ENCODE results near the gene PSMB7. TPM values are rescaled to one million over a fixed set of nuclear protein-coding genes. Genes with fewer than 3 reads are reported as not detected.

PSMB7 gene
- total RNA-seq, 1 donor, result 83.0 TPM

DNA sequence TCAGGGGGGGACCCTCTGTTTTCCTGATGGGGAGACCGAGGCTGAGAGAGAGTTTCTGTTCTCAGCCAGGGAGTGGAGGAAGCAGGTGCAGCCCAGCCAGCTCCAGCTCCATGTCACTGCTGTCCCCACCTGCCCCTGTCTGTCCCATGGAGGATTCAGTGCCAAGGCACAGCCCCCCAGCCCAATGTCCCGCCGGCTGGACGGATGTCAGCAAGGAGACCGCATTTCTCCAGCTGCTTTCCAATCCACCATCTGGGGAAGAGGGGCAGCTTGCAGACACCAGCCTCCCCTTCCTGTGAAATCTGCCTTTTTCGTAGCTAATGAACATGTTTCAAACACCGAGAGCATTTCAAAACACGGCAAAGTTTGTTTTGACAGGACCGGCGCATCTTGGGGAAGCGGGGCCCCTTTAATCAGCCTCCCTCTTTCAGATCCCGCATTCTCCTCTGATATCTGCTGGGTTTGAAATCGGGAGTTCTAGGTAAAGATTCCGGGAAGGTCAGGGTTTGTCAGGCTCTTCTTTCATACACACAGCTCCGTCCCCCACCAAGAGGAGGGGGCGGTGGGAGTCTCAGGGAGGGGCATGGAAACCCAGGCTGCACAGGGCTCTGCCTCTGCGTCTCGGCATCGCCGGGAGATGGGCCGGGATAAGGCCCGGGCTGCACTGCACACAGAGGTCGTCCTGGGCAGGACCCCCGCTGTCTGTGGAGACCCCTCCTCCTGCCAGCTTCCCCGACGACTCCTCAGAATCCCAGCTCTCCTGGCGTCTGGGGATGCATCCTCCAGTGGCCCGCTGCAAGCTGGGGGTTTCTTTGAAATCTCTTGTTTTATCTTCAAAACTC, 82.7 kb downstream of the PSMB7 start:
- H3K9me3 ChIP-seq (ENCODE audit: low read depth, low read length), result no peaks in the 10 kb centered on the region

DNA sequence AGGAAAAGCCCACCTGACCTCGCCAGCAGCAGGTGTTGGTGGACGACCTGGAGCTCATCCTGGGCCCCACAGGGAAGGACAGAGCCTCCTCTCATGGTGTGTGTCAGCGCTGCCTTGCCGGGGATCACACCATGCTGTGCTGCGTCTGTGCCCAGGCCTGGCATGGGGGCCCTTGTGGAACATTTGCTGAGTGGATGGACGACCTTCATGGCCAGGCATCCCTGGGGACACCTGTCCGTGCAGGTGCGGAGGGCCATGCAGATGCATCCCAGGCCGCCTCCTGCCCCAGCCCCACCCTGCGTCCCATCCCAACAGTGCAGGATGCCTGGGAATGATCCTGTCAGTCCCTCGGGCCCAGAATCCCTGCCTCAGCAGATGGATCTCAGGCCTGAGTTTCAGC, 83.7 kb downstream of the PSMB7 start:
- Histone ChIP-seq H3K4me1 (ENCODE audit: insufficient read depth, low read length) (no peaks in the 10 kb centered on the region), H3K9me3 (ENCODE audit: low read depth, low read length) (no peaks in the 10 kb centered on the region), H3K4me3 (ENCODE audit: low read length) (no peak overlapping the region), H3K27me3 (ENCODE audit: insufficient read depth, low read length) (no peaks in the 10 kb centered on the region)

More for the DNA sequence above, 82.7 kb downstream of the PSMB7 start:
- H3K4me3 ChIP-seq (ENCODE audit: low read length), result no peak overlapping the region
- H3K4me1 ChIP-seq (ENCODE audit: insufficient read depth, low read length), result no peaks in the 10 kb centered on the region
- no peaks in the 10 kb centered on the region for H3K27me3 ChIP-seq (ENCODE audit: insufficient read depth, low read length)

DNA sequence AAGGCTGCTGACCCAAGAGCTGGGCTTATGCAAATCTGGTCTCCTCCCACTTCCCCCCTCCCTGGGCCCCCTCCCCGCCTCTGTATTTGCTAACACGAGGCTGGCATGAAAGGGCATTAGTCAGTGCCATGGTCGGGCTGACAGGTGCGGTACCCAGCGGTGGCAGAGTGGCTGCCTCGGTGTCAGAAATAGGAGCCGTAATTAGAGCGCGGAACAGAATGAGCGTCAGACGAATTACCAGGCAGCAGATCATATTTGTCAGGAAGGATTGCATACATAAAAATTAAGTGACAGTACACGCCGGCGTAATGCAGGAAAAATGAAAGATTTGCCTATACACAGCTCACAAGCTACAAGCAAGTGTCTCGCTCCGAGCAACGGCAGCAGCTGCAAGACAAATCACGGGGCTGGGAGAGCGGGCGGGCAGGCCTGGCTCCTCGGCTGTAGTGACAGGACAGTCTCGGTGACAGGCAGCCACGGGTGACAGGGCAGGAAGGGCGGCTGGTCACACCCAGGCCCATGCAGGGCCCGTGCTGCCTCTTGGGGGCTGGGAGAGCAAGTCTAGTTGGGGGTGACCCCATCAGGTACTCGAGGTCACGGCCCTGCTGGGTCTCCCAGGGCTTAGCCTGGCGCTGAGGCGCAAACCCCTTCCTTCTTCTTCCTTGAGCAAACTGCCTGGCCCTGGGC, 85.1 kb downstream of the PSMB7 start:
- no peaks in the 10 kb centered on the region for H3K27me3 ChIP-seq (ENCODE audit: insufficient read depth, low read length)
- no peaks in the 10 kb centered on the region for H3K4me1 ChIP-seq (ENCODE audit: insufficient read depth, low read length)
- no peaks in the 10 kb centered on the region for H3K9me3 ChIP-seq (ENCODE audit: low read depth, low read length)
- H3K4me3 ChIP-seq (ENCODE audit: low read length), result no peak overlapping the region

DNA sequence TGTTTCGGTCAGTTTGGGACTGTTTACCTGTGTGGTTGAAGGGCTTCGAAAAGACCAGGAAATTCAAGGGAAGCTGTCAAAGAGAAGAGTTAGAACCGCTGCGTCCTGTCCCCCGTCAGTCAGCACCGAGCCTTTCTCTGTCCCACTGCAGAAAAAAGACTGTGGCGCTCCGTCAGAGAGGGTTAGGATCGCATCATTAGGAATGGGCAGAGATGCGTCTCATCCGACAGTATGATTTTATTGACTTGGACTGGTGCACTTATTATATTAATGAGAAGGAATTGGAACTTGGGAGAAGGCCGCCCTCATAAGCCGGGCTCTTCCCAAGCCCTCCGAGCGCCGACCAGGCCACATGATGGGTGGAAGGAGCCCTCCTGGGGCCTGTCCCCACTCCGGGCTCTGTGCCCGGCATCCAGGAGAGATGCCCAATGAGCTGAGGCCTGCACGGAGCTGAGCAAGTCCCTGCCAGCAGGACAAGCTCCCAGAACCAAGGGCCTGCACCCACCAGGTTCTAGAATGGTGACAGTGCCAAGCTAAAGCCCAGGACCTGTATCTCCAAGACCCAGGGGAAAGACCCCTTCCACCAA, 85.9 kb downstream of the PSMB7 start:
- no peaks in the 10 kb centered on the region for H3K4me1 ChIP-seq (ENCODE audit: insufficient read depth, low read length)
- no peak overlapping the region for H3K4me3 ChIP-seq (ENCODE audit: low read length)
- H3K27me3 ChIP-seq (ENCODE audit: insufficient read depth, low read length), result no peaks in the 10 kb centered on the region
- H3K9me3 ChIP-seq (ENCODE audit: low read depth, low read length), result no peaks in the 10 kb centered on the region

DNA sequence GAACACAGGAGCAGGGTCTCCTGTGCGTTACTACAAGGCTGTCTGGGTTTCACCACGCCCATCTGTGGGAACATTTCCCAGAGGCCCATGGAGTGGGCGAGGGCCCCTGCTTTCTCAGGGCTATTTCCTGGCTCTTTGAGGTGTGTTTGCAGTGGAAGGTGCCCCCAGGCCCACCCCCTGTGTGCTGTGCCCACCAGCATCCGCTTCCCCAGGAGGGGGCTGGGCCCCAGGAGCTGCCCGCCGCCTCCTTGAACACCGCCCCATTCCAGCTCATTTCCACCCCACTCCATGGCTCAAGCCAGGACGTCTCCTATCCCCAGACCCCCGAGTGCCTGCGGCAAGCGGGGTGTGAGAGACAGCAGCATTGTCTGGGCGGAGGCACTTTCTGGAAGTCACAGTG, 87.0 kb downstream of the PSMB7 start:
- no peaks in the 10 kb centered on the region for H3K4me1 ChIP-seq (ENCODE audit: insufficient read depth, low read length)
- no peaks in the 10 kb centered on the region for H3K27me3 ChIP-seq (ENCODE audit: insufficient read depth, low read length)
- no peak overlapping the region for H3K4me3 ChIP-seq (ENCODE audit: low read length)
- no peaks in the 10 kb centered on the region for H3K9me3 ChIP-seq (ENCODE audit: low read depth, low read length)

DNA sequence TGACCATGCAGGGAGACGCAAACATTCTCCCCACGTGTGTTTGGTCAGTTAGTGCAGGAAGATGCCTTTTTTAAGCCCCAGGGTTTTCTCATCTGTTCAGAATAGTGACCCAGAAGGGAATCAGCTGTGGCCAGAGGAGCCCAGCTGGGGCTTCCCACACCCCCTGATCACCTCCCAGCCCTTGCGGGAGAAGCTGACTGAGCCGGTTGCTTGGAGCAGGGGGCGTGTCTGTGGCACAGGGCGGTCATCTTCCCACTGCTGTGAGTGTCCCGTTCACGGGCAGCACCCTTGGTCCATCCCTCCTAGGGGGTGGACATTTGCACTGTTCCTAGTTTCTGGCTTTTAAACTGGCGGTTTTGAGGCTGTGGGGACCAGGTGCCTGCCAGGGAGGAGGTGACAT, 87.8 kb downstream of the PSMB7 start:
- Histone ChIP-seq H3K4me1 (ENCODE audit: insufficient read depth, low read length) (peaks cover 2% of the 10 kb centered on the region), H3K4me3 (ENCODE audit: low read length) (no peak overlapping the region), H3K9me3 (ENCODE audit: low read depth, low read length) (no peaks in the 10 kb centered on the region), H3K27me3 (ENCODE audit: insufficient read depth, low read length) (no peaks in the 10 kb centered on the region)

DNA sequence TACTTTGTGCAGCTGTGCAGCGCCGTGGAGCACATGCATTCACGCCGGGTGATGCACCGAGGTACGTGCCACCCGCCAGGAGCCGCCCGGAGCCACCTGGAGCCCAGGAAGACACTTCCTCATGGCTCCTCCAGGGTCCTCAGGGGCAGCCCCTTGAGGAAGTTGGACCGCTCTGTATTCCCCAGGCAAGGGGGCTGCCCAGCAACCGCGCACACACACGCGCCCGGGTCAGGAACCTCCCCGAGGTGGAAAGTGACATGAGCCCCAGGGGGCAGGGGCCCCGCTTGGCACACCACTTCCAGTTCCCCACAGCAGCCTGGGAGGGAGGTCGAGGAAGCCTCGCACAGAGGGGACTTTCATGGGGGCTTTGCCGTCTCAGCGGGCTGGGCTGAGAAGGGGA, 88.9 kb downstream of the PSMB7 start:
- H3K4me3 ChIP-seq (ENCODE audit: low read length), result no peak overlapping the region
- H3K27me3 ChIP-seq (ENCODE audit: insufficient read depth, low read length), result no peaks in the 10 kb centered on the region
- H3K9me3 ChIP-seq (ENCODE audit: low read depth, low read length), result no peaks in the 10 kb centered on the region
- peaks cover 6% of the 10 kb centered on the region for H3K4me1 ChIP-seq (ENCODE audit: insufficient read depth, low read length)

DNA sequence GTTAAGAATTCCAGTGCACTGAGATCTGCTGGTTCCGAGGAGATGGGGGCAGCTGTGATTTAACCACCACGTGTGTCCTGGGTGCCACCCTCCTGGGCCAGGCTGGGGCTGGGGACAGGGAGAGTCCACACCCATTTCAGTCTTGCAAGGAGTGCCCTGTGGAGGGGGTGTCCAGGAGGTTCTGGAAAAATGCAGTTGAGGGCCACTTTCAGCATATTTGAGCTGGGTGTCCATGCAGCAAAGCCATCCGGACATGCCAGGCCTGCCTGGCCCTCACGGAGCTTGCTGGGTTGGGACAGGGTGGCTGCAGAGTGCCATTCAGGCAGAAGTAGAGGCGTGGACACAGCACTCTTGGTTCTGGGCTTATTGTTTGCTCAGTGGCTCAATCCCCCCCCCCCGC, 89.4 kb downstream of the PSMB7 start:
- Histone ChIP-seq H3K4me1 (ENCODE audit: insufficient read depth, low read length) (peaks cover 6% of the 10 kb centered on the region), H3K4me3 (ENCODE audit: low read length) (no peak overlapping the region), H3K27me3 (ENCODE audit: insufficient read depth, low read length) (no peaks in the 10 kb centered on the region), H3K9me3 (ENCODE audit: low read depth, low read length) (no peaks in the 10 kb centered on the region)

DNA sequence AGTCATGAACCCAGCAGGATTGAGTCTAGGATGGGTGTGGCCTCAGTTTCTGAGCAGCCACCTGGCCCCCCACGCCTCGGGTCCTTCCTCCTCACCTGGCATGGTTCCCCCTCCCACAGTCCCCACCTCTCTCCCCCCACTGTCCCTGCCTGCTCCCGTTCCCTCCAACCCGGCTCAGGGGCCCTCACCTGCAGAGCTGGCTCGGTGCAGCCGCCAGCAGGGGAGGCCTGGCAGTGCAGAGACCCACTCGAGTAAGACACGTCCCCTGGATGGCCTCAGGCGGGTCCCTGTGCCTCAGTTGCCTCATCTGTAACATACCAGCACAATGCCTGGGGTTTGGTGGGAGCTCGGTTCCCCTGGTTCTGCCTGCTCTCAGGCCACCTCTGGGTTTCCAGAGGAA, 91.3 kb downstream of the PSMB7 start:
- H3K4me1 ChIP-seq (ENCODE audit: insufficient read depth, low read length), result peaks cover 6% of the 10 kb centered on the region
- H3K27me3 ChIP-seq (ENCODE audit: insufficient read depth, low read length), result no peaks in the 10 kb centered on the region
- H3K9me3 ChIP-seq (ENCODE audit: low read depth, low read length), result no peaks in the 10 kb centered on the region
- no peak overlapping the region for H3K4me3 ChIP-seq (ENCODE audit: low read length)

DNA sequence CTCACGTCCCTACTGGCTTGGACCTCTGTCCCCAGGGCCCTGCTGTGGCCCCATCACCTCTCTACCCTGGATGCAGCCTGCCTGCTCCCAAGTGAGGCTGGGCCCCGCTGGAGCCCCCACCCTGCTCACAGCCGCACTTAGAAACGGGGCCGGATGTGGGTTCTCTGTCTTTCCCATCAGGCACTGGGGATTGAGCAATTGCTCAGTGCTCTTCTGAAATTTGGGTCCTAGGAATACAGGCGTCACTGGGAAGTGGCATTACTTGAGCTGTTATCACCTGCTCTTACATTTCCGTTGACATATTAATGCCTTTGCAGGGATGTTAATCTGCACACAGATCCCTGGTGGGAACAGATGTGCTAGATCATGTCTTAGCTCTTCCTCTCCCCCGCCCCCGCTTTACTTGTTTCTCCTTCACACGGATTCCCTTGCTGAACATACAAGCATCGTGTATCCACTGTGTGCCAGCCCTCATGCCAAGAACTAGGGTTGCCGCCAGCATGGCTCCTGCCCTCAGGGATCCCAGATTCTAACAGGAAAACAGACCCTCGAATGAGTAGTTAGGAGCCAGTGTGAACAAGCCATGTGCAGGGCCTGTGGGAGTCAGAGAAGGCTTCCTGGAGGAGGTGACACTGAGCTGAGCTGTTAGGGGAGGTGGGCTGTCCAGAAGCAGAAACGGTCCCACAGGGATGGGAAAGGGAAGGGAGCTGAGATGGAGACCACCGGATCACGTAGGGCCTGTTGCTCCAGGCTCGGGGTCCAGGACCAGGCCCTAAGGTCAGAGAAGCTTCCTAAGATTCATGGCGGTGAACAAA, 92.4 kb downstream of the PSMB7 start:
- Histone ChIP-seq H3K9me3 (ENCODE audit: low read depth, low read length) (no peaks in the 10 kb centered on the region), H3K27me3 (ENCODE audit: insufficient read depth, low read length) (no peaks in the 10 kb centered on the region), H3K4me3 (ENCODE audit: low read length) (no peak overlapping the region), H3K4me1 (ENCODE audit: insufficient read depth, low read length) (peaks cover 6% of the 10 kb centered on the region)

DNA sequence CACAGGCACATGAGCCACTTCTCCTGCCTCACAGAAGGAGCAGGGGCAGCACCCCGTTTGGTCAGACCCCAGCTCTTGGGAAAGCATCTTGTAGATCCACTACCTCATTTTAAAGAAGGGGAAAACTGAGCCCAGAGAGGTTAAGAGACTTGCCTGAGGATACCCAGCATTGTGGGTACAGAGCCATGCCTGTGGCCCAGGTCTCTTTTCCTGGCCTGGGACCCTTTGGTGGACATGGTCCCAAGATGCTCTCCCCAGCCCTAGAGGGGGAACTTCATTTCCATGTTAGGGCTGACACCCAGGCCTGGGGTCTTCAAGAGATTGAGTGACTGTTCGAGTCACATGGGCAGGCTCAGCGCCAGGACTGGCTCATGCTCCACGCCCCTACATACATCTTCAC, 93.3 kb downstream of the PSMB7 start:
- Histone ChIP-seq H3K4me3 (ENCODE audit: low read length) (no peak overlapping the region), H3K27me3 (ENCODE audit: insufficient read depth, low read length) (no peaks in the 10 kb centered on the region), H3K4me1 (ENCODE audit: insufficient read depth, low read length) (peaks cover 6% of the 10 kb centered on the region), H3K9me3 (ENCODE audit: low read depth, low read length) (no peaks in the 10 kb centered on the region)

DNA sequence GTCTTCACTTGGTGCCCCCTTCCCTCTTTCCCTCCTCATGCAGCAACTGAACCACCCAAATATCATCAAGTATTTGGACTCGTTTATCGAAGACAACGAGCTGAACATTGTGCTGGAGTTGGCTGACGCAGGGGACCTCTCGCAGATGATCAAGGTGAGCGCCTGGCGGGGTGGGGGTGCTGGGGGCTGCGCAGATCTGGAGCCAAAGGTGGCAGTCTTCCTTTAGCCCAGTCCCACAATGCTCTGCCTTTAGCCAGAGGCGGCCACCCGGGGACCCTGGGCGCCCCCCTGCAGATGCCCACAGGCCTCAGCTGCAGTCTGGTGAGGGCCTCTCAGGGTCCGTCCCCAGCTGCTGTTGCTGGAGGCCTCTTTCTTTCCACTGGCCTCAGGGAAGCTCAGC, 93.8 kb downstream of the PSMB7 start:
- no peaks in the 10 kb centered on the region for H3K9me3 ChIP-seq (ENCODE audit: low read depth, low read length)
- peaks cover 6% of the 10 kb centered on the region for H3K4me1 ChIP-seq (ENCODE audit: insufficient read depth, low read length)
- H3K4me3 ChIP-seq (ENCODE audit: low read length), result no peak overlapping the region
- H3K27me3 ChIP-seq (ENCODE audit: insufficient read depth, low read length), result no peaks in the 10 kb centered on the region

DNA sequence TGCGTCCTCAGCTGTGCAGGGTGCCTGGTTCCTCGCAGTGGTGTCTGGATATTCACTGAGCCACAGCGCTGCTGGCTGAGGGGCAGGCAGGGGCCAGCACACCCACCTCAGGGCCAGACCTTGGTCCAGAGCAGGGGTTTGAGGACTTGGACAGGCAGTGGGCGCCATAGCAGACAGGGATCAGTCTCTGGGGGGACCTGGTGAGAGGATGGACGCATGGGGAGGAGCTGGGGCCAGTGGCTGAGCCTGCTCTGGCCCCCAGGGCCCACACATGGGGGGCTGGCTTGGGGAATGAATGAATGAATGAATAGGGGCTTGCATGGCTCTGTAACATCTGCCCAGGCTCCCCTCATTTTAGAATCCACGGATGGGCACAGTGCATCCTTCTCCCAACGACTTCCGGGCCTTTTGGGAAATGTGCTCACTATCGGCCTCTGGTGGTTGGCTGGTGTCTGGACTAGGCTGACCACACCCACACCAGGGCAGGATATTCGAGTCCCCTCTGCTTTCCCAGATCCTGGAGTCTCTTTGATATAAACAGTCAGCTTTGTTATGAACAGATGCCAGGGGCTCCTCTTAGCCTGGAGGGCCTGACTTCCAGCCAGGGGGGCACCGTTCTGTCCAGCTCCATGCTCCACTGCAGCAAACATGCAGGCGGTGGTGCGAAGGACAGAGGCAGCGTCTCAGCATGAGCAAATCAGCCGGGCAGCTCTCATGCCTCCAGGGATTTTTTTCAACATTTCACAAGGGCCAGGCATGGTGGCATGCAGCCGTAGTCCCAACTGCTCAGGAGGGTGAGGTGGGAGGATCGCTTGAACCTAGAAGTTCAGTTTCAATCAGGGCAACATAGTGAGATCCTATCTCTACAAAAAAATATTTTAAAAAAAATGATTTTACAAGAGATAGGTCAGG, 94.9 kb downstream of the PSMB7 start:
- Histone ChIP-seq H3K27me3 (ENCODE audit: insufficient read depth, low read length) (no peaks in the 10 kb centered on the region), H3K4me1 (ENCODE audit: insufficient read depth, low read length) (peaks cover 6% of the 10 kb centered on the region), H3K4me3 (ENCODE audit: low read length) (no peak overlapping the region), H3K9me3 (ENCODE audit: low read depth, low read length) (no peaks in the 10 kb centered on the region)

DNA sequence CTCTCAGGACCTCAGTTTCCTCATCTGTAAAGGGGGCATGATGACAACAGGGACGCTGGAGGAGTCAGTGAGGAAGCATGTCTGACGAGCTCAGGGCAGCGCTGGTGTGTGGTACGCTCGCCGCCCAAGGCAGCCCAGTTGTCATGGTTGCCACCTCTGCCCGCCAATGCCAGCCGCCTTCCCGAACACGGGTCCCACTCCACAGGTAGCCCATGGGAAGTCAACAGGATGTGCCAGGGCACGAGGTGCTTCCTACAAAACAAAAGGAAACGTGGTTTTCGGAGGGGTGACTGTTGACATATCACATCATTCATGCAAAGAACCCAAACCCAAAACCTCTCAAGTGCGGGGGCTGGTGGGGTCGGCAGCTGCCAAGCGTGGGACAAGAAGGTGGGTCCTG, 99.4 kb downstream of the PSMB7 start:
- Histone ChIP-seq H3K27me3 (ENCODE audit: insufficient read depth, low read length) (no peaks in the 10 kb centered on the region), H3K9me3 (ENCODE audit: low read depth, low read length) (no peaks in the 10 kb centered on the region), H3K4me1 (ENCODE audit: insufficient read depth, low read length) (no peaks in the 10 kb centered on the region), H3K4me3 (ENCODE audit: low read length) (no peak overlapping the region)

Measured in mononuclear cell (primary cell).